SK-N-SH treated with all-trans-retinoic acid at 6 μM for 48 hours (cell line): Measurements from ENCODE around the gene ATP5F1C.

Source experiments
- CSDC2 ChIP-seq: fragments of 250-450 bp; sonication (Bioruptor Pico); IDR thresholded peaks from 2 replicates; pipeline ENCODE4 v1.5.0; 2020; ENCODE audit warnings: mild to moderate bottlenecking, moderate library complexity
- GLIS3 ChIP-seq: fragments of 250-450 bp; sonication (Bioruptor Pico); IDR thresholded peaks from 2 replicates; pipeline ENCODE4 v1.5.0; 2020; ENCODE audit warnings: mild to moderate bottlenecking, moderate library complexity
- PPARA ChIP-seq: fragments of 250-450 bp; sonication (Bioruptor Pico); IDR thresholded peaks from 2 replicates; pipeline ENCODE4 v1.5.0; 2020; ENCODE audit warnings: mild to moderate bottlenecking, borderline replicate concordance
- ZFP3 ChIP-seq: fragments of 250-450 bp; sonication (Bioruptor Pico); IDR thresholded peaks from 2 replicates; pipeline ENCODE4 v1.5.0; 2020; ENCODE audit warnings: mild to moderate bottlenecking, moderate library complexity
- TF ChIP-seq, protein P1 (sequence below): fragments of 250-450 bp; sonication (Bioruptor Pico); IDR thresholded peaks from 2 replicates; pipeline ENCODE4 v1.8.0; 2020; ENCODE audit warnings: mild to moderate bottlenecking, moderate library complexity, borderline replicate concordance

DNA sequence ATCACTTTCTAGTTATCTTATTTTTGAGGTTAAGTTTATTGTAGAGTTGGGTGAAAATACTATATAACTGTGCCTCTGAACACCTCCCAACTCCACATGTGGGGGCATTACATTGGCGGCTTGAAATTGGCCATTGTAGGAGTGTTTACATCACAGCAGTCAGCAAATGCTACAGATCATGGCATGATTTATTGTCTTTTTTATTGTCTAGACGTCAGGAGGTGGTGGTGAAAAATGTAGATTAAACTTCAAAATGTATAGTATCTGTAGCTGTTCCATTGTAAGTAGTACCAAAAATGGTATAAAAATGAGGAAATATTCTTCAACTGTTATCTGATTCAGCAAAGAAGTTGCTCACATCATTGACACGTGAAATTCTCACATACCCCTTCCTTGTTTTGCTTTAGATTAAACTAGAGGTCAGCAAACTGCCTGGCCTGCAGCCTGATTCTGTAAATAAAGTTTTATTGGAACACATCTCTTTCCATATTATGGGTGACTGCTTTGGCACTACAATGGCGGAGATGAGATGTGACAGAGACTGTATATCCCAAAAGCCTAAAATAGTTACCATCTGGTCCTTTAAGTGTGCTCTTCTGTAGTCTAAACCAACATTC lies 65.4 kb downstream of the ATP5F1C start:
- TF ChIP-seq PPARA (CRISPR knock-in tag) (no peak), ZFP3 (no peak), GLIS3 (CRISPR knock-in tag) (no peak), CSDC2 (CRISPR knock-in tag) (no peak)
- TF ChIP-seq, protein P1, sequence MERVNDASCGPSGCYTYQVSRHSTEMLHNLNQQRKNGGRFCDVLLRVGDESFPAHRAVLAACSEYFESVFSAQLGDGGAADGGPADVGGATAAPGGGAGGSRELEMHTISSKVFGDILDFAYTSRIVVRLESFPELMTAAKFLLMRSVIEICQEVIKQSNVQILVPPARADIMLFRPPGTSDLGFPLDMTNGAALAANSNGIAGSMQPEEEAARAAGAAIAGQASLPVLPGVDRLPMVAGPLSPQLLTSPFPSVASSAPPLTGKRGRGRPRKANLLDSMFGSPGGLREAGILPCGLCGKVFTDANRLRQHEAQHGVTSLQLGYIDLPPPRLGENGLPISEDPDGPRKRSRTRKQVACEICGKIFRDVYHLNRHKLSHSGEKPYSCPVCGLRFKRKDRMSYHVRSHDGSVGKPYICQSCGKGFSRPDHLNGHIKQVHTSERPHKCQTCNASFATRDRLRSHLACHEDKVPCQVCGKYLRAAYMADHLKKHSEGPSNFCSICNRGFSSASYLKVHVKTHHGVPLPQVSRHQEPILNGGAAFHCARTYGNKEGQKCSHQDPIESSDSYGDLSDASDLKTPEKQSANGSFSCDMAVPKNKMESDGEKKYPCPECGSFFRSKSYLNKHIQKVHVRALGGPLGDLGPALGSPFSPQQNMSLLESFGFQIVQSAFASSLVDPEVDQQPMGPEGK (CRISPR knock-in tag): no peak
